ENCODE measurements around the gene IL4R. TPM values are rescaled to one million over a fixed set of nuclear protein-coding genes. Genes with fewer than 3 reads are reported as not detected.

Gene IL4R
- total and polyA plus RNA-seq, 2 of the 13 experiments (the other 11 are each of a cell fraction or from before 2014, with no cell fraction given): 15.9 to 49.6 TPM

- TF ChIP-seq ZNF710 (CRISPR knock-in tag; IDR thresholded peaks at IDR 0.05; ENCODE audit: borderline replicate concordance) (peak; percentile 65; the same call in 1 of the 2 replicates), GPN1 (CRISPR knock-in tag; IDR thresholded peaks at IDR 0.05; ENCODE audit: borderline replicate concordance) (no peak; the same call in 1 of the 2 replicates), MBNL3 (CRISPR knock-in tag; conservative IDR thresholded peaks at IDR 0.05) (no peak), SRSF1 (optimal IDR thresholded peaks at IDR 0.05; ENCODE audit: low read depth, low read length) (peak; percentile 95), ASH2L (IDR thresholded peaks at IDR 0.05; ENCODE audit: insufficient read length, low read depth, low read length) (peak; percentile 42), HDAC1 (CRISPR knock-in tag; IDR thresholded peaks at IDR 0.05) (peak; percentile 89), ZNF598 (CRISPR knock-in tag; IDR thresholded peaks at IDR 0.05; ENCODE audit: borderline replicate concordance) (peak; percentile 54; the same call in 1 of the 2 replicates), FOXJ3 (CRISPR knock-in tag; IDR thresholded peaks at IDR 0.05; ENCODE audit: borderline replicate concordance) (no peak; the same call in 1 of the 2 replicates), KDM4B (CRISPR knock-in tag; IDR thresholded peaks at IDR 0.05) (no peak), MAX (IDR thresholded peaks at IDR 0.05) (peak; percentile 90), ZNF160 (CRISPR knock-in tag; IDR thresholded peaks at IDR 0.05) (no peak), ZFP41 (CRISPR knock-in tag; IDR thresholded peaks at IDR 0.05; ENCODE audit: borderline replicate concordance) (peak; percentile 11; the same call in 1 of the 2 replicates), ARID4A (CRISPR knock-in tag; IDR thresholded peaks at IDR 0.05; ENCODE audit: borderline replicate concordance) (peak; percentile 87), MYNN (CRISPR knock-in tag; IDR thresholded peaks at IDR 0.05; ENCODE audit: low read depth) (no peak; the same call in 1 of the 2 replicates), HMGA1 (CRISPR knock-in tag; conservative IDR thresholded peaks at IDR 0.05) (no peak), ZNF3 (CRISPR knock-in tag; IDR thresholded peaks at IDR 0.05) (no peak; the same call in 1 of the 2 replicates)
Observed at GRCh38 chr16:27268376-27269299, 45.1 kb upstream of the IL4R start, which contains the start of gene NSMCE1 (continued).

Measured in HepG2 (cell line).